ENCODE results near the gene GTF3C5. TPM values are rescaled to one million over a fixed set of nuclear protein-coding genes. Genes with fewer than 3 reads are reported as not detected.
A peak's percentile ranks its signal among the peaks of the same experiment; 100 is the strongest.
"Not testable (repeated sequence)": the region's sequence is repeated elsewhere in the genome, so short reads cannot be mapped to it uniquely, and the experiment has no call there.

GTF3C5 gene
- total RNA-seq, 1 experiment from 2014 or later, result 104 TPM

- H3K36me3 Mint-ChIP-seq; H3K27ac Mint-ChIP-seq; H3K27me3 Mint-ChIP-seq (ENCODE audit: low read depth); H3K4me3 Mint-ChIP-seq; ATAC-seq; DNase-seq (ENCODE audit: low spot score); H3K9me3 Mint-ChIP-seq; POLR2A ChIA-PET; H3K4me1 Mint-ChIP-seq: not testable (repeated sequence)
- CTCF ChIA-PET, result interaction anchor here (1.2 kb wide), 1 partner anchor 10 kb away, joined by 4 read pairs; no protein-coding TSS in a partner anchor
Observed at GRCh38 chr9:133070500-133070961, 39.7 kb downstream of the GTF3C5 start.

GRCh38 chr9:133070985-133071384 lies 40.2 kb downstream of the GTF3C5 start:
- H3K27ac Mint-ChIP-seq; POLR2A ChIA-PET; H3K36me3 Mint-ChIP-seq; H3K27me3 Mint-ChIP-seq (ENCODE audit: low read depth); H3K4me3 Mint-ChIP-seq; DNase-seq (ENCODE audit: low spot score); H3K4me1 Mint-ChIP-seq; H3K9me3 Mint-ChIP-seq; ATAC-seq: not testable (repeated sequence)
- CTCF ChIA-PET, result interaction anchor here (1.1 kb wide), 1 partner anchor 73 kb away, joined by 6 read pairs; no protein-coding TSS in a partner anchor

DNA sequence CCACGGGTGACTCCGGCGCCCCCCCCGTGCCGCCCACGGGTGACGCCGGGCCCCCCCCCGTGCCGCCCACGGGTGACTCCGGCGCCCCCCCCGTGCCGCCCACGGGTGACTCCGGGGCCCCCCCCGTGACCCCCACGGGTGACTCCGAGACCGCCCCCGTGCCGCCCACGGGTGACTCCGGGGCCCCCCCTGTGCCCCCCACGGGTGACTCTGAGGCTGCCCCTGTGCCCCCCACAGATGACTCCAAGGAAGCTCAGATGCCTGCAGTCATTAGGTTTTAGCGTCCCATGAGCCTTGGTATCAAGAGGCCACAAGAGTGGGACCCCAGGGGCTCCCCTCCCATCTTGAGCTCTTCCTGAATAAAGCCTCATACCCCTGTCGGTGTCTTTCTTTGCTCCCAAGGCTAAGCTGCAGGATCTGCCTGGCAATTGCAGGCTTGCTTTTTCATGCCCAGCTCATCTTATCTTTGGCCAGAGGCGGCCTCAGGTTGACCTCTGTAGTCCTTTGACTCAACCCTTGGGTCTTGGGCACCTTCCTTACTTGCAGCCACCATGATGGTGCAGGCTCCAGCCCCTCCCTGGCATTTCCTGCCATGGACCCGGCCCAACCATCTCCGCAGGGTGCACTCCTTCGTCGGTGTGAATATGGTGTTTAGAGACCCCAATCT lies 40.8 kb downstream of the GTF3C5 start:
- TF ChIP-seq, protein P1, sequence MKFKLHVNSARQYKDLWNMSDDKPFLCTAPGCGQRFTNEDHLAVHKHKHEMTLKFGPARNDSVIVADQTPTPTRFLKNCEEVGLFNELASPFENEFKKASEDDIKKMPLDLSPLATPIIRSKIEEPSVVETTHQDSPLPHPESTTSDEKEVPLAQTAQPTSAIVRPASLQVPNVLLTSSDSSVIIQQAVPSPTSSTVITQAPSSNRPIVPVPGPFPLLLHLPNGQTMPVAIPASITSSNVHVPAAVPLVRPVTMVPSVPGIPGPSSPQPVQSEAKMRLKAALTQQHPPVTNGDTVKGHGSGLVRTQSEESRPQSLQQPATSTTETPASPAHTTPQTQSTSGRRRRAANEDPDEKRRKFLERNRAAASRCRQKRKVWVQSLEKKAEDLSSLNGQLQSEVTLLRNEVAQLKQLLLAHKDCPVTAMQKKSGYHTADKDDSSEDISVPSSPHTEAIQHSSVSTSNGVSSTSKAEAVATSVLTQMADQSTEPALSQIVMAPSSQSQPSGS (CRISPR knock-in tag; IDR thresholded peaks at IDR 0.05; ENCODE audit: borderline replicate concordance, low read depth), result no peak
- TF ChIP-seq AR (CRISPR knock-in tag; IDR thresholded peaks at IDR 0.05) (no peak), OVOL2 (CRISPR knock-in tag; IDR thresholded peaks at IDR 0.05; ENCODE audit: borderline replicate concordance) (no peak), ZNF317 (CRISPR knock-in tag; IDR thresholded peaks at IDR 0.05; ENCODE audit: borderline replicate concordance, low read depth) (0 out of 2 replicates have a peak, but pooled peaks have one; percentile 63)
- H3K27ac Mint-ChIP-seq, result no peak overlapping the region
- ATAC-seq (no peak), DNase-seq (ENCODE audit: low spot score) (no peak)
- CTCF ChIA-PET, result interaction anchor here (1.1 kb wide), 1 partner anchor 72 kb away, joined by 6 read pairs; no protein-coding TSS in a partner anchor
- 0 out of 2 replicates have a peak, but pooled peaks cover 7% of the 10 kb centered on the region for H3K4me1 Mint-ChIP-seq
- peaks cover 3% of the 10 kb centered on the region for H3K36me3 Mint-ChIP-seq
- no peaks in the 10 kb centered on the region for H3K9me3 Mint-ChIP-seq
- POLR2A ChIA-PET, result no interaction called here
- no peaks in the 10 kb centered on the region for H3K27me3 Mint-ChIP-seq (ENCODE audit: low read depth)
- H3K4me3 Mint-ChIP-seq, result no peak overlapping the region

GRCh38 chr9:133072210-133072609 lies 41.4 kb downstream of the GTF3C5 start:
- H3K4me1 Mint-ChIP-seq; H3K9me3 Mint-ChIP-seq; H3K36me3 Mint-ChIP-seq; H3K4me3 Mint-ChIP-seq; POLR2A ChIA-PET; H3K27me3 Mint-ChIP-seq (ENCODE audit: low read depth); DNase-seq (ENCODE audit: low spot score); H3K27ac Mint-ChIP-seq; ATAC-seq: not testable (repeated sequence)
- CTCF ChIA-PET, result interaction anchor here (1.1 kb wide), 1 partner anchor 72 kb away, joined by 6 read pairs; no protein-coding TSS in a partner anchor

GRCh38 chr9:133073086-133074014 lies 42.6 kb downstream of the GTF3C5 start:
- no peaks in the 10 kb centered on the region for H3K9me3 Mint-ChIP-seq
- H3K4me1 Mint-ChIP-seq, result 0 out of 2 replicates have a peak, but pooled peaks cover 7% of the 10 kb centered on the region
- DNase-seq (ENCODE audit: low spot score) (no peak), ATAC-seq (no peak)
- H3K36me3 Mint-ChIP-seq, result peaks cover 3% of the 10 kb centered on the region
- H3K27me3 Mint-ChIP-seq (ENCODE audit: low read depth), result peaks cover 4% of the 10 kb centered on the region; the same call in 1 of the 2 replicates
- POLR2A ChIA-PET, result no interaction called here
- CTCF ChIA-PET, result interaction anchor here (1.1 to 4.4 kb wide), 2 partner anchors 60 to 71 kb away, joined by 3 to 20 read pairs; no protein-coding TSS in a partner anchor
- H3K27ac Mint-ChIP-seq, result no peak overlapping the region
- no peak overlapping the region for H3K4me3 Mint-ChIP-seq
- TF ChIP-seq, protein P2, sequence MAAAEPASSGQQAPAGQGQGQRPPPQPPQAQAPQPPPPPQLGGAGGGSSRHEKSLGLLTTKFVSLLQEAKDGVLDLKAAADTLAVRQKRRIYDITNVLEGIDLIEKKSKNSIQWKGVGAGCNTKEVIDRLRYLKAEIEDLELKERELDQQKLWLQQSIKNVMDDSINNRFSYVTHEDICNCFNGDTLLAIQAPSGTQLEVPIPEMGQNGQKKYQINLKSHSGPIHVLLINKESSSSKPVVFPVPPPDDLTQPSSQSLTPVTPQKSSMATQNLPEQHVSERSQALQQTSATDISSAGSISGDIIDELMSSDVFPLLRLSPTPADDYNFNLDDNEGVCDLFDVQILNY (CRISPR knock-in tag; IDR thresholded peaks at IDR 0.05), result no peak
- no peak for TF ChIP-seq ERG (CRISPR knock-in tag; IDR thresholded peaks at IDR 0.05)
- TF ChIP-seq IRF2 (CRISPR knock-in tag; IDR thresholded peaks at IDR 0.05; ENCODE audit: borderline replicate concordance, low read depth), result no peak
- no peak for TF ChIP-seq SP1 (CRISPR knock-in tag; conservative IDR thresholded peaks at IDR 0.05)
- TF ChIP-seq, protein P3, sequence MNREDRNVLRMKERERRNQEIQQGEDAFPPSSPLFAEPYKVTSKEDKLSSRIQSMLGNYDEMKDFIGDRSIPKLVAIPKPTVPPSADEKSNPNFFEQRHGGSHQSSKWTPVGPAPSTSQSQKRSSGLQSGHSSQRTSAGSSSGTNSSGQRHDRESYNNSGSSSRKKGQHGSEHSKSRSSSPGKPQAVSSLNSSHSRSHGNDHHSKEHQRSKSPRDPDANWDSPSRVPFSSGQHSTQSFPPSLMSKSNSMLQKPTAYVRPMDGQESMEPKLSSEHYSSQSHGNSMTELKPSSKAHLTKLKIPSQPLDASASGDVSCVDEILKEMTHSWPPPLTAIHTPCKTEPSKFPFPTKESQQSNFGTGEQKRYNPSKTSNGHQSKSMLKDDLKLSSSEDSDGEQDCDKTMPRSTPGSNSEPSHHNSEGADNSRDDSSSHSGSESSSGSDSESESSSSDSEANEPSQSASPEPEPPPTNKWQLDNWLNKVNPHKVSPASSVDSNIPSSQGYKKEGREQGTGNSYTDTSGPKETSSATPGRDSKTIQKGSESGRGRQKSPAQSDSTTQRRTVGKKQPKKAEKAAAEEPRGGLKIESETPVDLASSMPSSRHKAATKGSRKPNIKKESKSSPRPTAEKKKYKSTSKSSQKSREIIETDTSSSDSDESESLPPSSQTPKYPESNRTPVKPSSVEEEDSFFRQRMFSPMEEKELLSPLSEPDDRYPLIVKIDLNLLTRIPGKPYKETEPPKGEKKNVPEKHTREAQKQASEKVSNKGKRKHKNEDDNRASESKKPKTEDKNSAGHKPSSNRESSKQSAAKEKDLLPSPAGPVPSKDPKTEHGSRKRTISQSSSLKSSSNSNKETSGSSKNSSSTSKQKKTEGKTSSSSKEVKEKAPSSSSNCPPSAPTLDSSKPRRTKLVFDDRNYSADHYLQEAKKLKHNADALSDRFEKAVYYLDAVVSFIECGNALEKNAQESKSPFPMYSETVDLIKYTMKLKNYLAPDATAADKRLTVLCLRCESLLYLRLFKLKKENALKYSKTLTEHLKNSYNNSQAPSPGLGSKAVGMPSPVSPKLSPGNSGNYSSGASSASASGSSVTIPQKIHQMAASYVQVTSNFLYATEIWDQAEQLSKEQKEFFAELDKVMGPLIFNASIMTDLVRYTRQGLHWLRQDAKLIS (CRISPR knock-in tag; IDR thresholded peaks at IDR 0.05; ENCODE audit: borderline replicate concordance), result no peak

All from WTC11 (cell line).